HG03565 (cell line): Measurements from ENCODE around the gene TRABD2B.

Experiments used
- ATAC-seq: cut with Tn5 transposase; IDR thresholded peaks from one replicate; pipeline ENCODE4 v1.9.1; 2021; ENCODE audit warnings: mild to moderate bottlenecking, moderate library complexity; ENCODE audit not compliant: unreplicated experiment

Gene TRABD2B

GRCh38 chr1:47810964-47811682 is 186.1 kb downstream of the TRABD2B start:
- ATAC-seq: no peak

- ATAC-seq: no peak
Measured at GRCh38 chr1:47809301-47810084, 187.7 kb downstream of the TRABD2B start.

GRCh38 chr1:47808612-47809011 is 188.6 kb downstream of the TRABD2B start:
- no peak for ATAC-seq

- ATAC-seq: no peak
Measured at GRCh38 chr1:47805921-47806361, 191.2 kb downstream of the TRABD2B start.

- no peak for ATAC-seq
Measured at GRCh38 chr1:47805018-47805417, 192.2 kb downstream of the TRABD2B start.

GRCh38 chr1:47803815-47804501 is 193.2 kb downstream of the TRABD2B start:
- no peak for ATAC-seq

- no peak for ATAC-seq
Measured at GRCh38 chr1:47797575-47797974, 199.6 kb downstream of the TRABD2B start.

GRCh38 chr1:47796626-47797025 is 200.6 kb downstream of the TRABD2B start:
- no peak for ATAC-seq

GRCh38 chr1:47795102-47795501 is 202.1 kb downstream of the TRABD2B start:
- no peak for ATAC-seq

GRCh38 chr1:47794530-47794929 is 202.7 kb downstream of the TRABD2B start:
- no peak for ATAC-seq

- no peak for ATAC-seq
Measured at GRCh38 chr1:47794081-47794480, 203.1 kb downstream of the TRABD2B start.

- no peak for ATAC-seq
Measured at GRCh38 chr1:47793563-47793962, 203.6 kb downstream of the TRABD2B start.

GRCh38 chr1:47792779-47793178 is 204.4 kb downstream of the TRABD2B start:
- no peak for ATAC-seq

GRCh38 chr1:47791879-47792608 is 205.1 kb downstream of the TRABD2B start:
- no peak for ATAC-seq

GRCh38 chr1:47788761-47789160 is 208.4 kb downstream of the TRABD2B start:
- ATAC-seq: no peak

GRCh38 chr1:47787560-47787959 is 209.6 kb downstream of the TRABD2B start:
- no peak for ATAC-seq

GRCh38 chr1:47786316-47786715 is 210.9 kb downstream of the TRABD2B start:
- ATAC-seq: no peak

- ATAC-seq: no peak
Measured at GRCh38 chr1:47785561-47786271, 211.5 kb downstream of the TRABD2B start.

GRCh38 chr1:47785118-47785517 is 212.1 kb downstream of the TRABD2B start:
- ATAC-seq: no peak

- no peak for ATAC-seq
Measured at GRCh38 chr1:47784497-47784822, 212.7 kb downstream of the TRABD2B start.
